NCI-H146 treated with DMSO at 0.1 percent for 48 hours (cell line): Measurements from ENCODE around the gene SLC28A2.
A peak's percentile ranks its signal among the peaks of the same experiment; 100 is the strongest.
"Not testable (repeated sequence)": the region's sequence is repeated elsewhere in the genome, so short reads cannot be mapped to it uniquely, and the experiment has no call there.

Experiments used
- DNase-seq: peaks from one replicate; lab custom pipeline; 2025; ENCODE audit not compliant: unreplicated experiment; lab: John Stamatoyannopoulos, UW

The SLC28A2 gene, protein sequence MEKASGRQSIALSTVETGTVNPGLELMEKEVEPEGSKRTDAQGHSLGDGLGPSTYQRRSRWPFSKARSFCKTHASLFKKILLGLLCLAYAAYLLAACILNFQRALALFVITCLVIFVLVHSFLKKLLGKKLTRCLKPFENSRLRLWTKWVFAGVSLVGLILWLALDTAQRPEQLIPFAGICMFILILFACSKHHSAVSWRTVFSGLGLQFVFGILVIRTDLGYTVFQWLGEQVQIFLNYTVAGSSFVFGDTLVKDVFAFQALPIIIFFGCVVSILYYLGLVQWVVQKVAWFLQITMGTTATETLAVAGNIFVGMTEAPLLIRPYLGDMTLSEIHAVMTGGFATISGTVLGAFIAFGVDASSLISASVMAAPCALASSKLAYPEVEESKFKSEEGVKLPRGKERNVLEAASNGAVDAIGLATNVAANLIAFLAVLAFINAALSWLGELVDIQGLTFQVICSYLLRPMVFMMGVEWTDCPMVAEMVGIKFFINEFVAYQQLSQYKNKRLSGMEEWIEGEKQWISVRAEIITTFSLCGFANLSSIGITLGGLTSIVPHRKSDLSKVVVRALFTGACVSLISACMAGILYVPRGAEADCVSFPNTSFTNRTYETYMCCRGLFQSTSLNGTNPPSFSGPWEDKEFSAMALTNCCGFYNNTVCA

GRCh38 chr15:45251888-45252287 is at the start of gene SLC28A2:
SLC28A2 (plus strand) TSS chr15:45252234; CDS start chr15:45253216, 982 bp downstream.
- no peak for DNase-seq

GRCh38 chr15:45203182-45203581 is 48.9 kb upstream of the SLC28A2 start:
- DNase-seq: no peak

DNA sequence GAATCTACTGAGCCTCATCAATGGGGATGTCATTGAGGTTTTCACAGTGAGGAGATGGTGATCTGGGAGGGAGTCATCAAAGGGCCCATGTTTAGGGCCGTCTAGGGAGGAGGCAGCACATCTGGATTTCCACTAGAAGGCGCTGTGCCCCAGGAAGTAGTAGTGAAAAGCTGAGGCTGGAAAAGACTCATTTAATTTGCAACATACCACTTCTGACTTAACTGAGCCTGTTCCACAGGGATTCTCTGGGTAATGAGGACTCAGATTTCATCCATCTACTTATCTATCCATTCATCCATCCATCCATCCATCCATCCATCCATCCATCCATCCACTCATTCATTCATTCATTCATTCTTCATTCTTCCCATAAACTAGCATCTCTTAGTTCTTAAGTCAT is 46.8 kb upstream of the SLC28A2 start:
- peak; percentile 36 for DNase-seq

DNA sequence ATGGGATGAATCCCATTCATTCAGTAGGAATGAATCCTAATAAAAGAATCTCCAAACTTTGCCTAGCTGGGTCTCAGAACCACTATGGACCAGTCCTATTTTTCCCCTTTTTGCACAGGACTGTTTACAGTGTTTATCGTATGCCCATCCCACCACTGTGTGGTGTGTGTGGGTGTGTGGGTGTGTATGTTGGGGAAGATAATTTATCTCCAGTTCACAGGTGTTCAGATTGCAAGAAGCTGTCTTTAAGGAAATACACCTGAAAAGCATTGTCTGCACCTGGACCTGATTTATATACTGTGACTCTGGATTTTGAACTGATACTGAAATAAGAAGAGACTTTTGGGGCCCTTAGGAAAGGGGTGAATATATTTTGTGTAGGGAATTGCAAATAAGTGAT is 39.5 kb upstream of the SLC28A2 start:
- DNase-seq: no peak

DNA sequence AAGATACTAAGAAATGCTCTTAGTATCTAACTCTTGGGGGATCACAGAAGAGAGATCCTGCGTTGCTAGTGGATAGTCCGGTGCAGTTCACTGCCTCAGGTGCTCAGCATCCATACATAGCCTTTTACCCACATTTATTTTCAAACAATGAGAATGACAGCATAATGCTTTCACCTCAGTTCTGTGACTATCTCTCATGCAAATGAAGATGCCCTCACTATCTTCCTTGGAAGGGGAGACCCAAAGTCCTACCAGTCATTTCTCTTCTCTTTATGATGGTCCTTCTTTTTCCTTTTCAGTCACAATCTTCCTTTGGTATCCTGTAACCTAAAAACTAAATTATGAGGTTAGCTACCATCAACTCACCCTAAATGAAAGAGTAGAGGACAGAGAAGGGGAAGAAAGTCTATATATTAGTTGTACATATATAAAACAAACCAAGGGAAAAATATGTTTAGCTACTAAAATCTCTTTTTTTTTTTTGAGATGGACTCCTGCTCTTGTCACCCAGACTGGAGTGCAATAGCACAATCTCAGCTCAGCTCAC is 30.9 kb upstream of the SLC28A2 start:
- no peak for DNase-seq

DNA sequence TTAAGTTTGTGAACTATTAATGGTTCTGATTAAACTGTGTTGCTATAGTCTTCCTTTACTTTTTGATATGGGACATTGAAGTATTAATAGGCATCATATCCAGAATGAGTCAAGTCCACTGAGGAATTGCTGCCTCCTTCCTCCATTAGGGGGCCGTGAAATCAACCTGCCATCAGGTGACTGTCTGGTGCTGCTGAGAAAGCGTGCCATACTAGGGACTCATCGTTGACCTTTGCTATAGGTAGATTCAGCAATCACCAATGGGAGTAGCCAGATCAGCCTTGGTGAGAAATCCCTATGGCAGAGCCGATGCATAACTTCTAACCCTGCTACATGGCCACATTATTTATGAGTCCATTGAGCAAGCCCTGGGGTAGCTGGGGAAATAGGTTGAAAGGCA is 30.1 kb upstream of the SLC28A2 start:
- DNase-seq: no peak

- no peak for DNase-seq
These were observed 27.3 kb upstream of the SLC28A2 start for GRCh38 chr15:45224621-45225217.

- no peak for DNase-seq
These were observed 26.3 kb upstream of the SLC28A2 start for GRCh38 chr15:45225506-45226273.

DNA sequence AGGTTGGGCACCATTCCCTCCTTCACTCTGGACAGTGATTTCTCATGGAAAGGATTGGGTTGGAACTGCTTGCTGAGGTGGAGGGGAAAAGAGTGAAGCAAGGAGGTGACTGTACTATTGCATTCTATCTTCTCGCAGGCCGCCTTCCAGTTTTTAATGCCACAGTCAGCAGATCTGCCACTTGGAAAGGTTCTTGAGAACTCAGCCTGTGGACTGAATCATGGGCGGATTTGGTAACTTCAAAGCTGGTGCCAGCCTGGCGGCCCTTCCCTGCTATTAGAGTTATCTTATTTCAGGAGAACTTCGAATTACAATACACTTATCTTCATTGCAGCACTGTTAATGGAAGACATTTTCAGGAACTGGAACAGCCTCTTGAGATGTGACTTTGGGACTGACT is 23.1 kb upstream of the SLC28A2 start:
- no peak for DNase-seq

GRCh38 chr15:45230245-45230965 is 21.6 kb upstream of the SLC28A2 start:
- DNase-seq: no peak

- no peak for DNase-seq
These were observed 20.9 kb upstream of the SLC28A2 start for GRCh38 chr15:45231132-45231531.

- DNase-seq: no peak
These were observed 20.0 kb upstream of the SLC28A2 start for GRCh38 chr15:45231864-45232562.

GRCh38 chr15:45234562-45235235 is 17.3 kb upstream of the SLC28A2 start:
- no peak for DNase-seq

DNA sequence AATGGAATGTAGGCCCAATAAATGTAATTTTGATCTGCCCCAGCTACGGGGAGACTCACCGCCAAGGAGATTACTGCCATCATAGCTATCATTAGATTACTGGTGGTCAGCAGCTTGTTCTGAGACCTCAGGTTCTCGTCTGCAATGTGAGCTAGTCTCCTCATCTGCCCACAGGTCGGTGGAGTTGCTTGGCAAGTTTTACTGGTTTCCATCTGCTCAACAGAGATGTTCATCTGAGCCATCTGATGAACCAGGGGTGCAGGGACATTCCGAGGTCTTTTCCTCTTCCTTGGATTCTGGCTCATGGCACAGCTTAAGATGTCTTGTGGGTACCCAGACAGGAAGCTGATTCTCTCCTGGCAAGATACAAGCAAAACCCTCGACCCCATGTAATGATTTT is 15.2 kb upstream of the SLC28A2 start:
- DNase-seq: not testable (repeated sequence)

GRCh38 chr15:45242289-45242688 is 9.7 kb upstream of the SLC28A2 start:
- no peak for DNase-seq

DNA sequence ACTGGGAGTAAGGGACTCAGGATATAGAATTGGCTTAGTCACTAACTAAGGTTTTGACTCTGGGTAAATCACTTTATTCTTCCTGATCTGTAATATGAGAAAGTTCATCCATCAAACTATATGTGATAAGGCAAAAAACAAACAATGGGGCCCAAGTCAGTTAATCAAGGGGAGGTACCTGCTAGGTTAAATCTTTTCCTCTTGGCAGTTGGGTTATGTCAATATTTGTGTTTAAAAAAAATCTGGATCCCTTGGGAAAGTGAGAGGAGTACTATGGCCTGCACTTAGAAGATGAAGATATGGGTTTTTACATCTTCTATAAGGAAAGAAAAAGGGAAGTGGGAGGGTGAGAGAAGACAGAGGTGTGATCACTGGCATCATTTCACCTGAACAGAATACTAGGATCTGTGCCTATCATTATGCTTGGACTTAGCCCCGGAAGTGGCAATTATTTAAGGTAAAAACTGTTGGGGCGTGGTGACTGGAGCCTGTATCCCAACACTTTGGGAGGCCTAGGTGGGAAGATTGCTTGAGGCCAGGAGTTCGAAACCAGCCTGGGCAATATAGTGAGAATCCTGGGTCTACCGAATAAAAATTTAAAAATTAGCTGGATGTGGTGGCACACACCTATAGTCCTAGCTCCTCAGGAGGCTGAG is 2.8 kb upstream of the SLC28A2 start:
- DNase-seq: no peak

DNA sequence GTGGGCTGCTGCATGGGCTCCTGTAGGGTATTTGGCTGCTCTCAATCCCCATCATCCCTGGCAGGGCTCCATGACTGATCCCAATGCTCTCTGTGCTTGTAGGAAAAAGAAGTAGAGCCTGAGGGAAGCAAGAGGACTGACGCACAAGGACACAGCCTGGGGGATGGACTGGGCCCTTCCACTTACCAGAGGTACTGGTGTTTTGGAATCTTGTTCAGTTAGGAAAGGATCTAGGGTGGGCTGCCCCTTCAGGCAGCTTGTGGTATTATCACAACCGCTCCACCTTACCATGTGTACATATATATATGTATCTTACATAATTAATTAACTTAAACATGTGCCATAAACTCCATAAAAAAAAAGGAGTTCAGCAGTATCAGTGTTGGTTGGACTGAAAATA is 1.3 kb downstream of the SLC28A2 start:
- no peak for DNase-seq

- no peak for DNase-seq
These were observed 2.4 kb downstream of the SLC28A2 start for GRCh38 chr15:45254405-45254804.

GRCh38 chr15:45254824-45255223 is 2.8 kb downstream of the SLC28A2 start:
- not testable (repeated sequence) for DNase-seq
